Testis (tissue), 2 donors: ENCODE data around the gene ADAMTS19.

ENCODE experiments used
- CTCF ChIP-seq, 3 experiments: fragments of 450-650 bp in 2 of 3; fragments of 200-600 bp in 1 of 3; sonication (generic) in 1 of 3; IDR thresholded peaks; one replicate each; pipeline ENCODE4 v1.5.1; 2016 to 2019; ENCODE audit warnings: antibody characterized with exemption in 3 of 3, mild to moderate bottlenecking in 2 of 3, moderate library complexity in 1 of 3
- POLR2A ChIP-seq: fragments of 450-650 bp; IDR thresholded peaks from one replicate; pipeline ENCODE4 v1.6.1; 2017; ENCODE audit warnings: antibody characterized with exemption, mild to moderate bottlenecking, moderate library complexity

DNA sequence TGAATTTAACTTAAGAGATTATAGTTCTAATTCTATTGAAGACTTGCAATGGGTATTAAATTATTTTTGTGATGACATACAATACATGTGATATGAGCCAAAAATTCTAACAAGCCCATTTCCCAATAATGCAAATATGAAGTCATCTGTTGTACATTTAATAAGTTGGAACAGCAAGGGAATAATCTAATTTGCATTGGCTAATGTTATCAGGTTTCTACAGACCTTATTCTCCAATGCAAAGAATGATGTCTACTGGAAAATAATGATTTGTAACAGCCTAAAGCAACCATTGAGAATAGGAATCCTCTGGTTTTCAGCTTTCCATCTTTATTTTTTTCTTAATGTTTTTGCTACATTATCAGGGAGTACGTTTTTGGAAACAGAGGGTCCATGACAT, 198.7 kb downstream of the ADAMTS19 start:
- TF ChIP-seq CTCF (IDR thresholded peaks at IDR 0.05) (no peak), POLR2A (no peak)
